Glomerular endothelial cell (primary cell): ENCODE results near the gene TEAD1. TPM values are rescaled to one million over a fixed set of nuclear protein-coding genes. Genes with fewer than 3 reads are reported as not detected.
A peak's percentile ranks its signal among the peaks of the same experiment; 100 is the strongest.

Source experiments
- DNase-seq: peaks from one replicate; pipeline ENCODE4 v3.0.0-alpha.2; 2011; ENCODE audit warnings: low read depth, low spot score; ENCODE audit errors: extremely low read depth
- total RNA-seq: library from RNA; depleted of rRNA; stranded (reverse); fragments of >200 nt; gene quantifications from 2 replicates; pipeline ENCODE4 v1.2.3, GENCODE V29; 2015

TEAD1 gene
- total RNA-seq, 1 donor from 2014 or later = 55.5 TPM

DNA sequence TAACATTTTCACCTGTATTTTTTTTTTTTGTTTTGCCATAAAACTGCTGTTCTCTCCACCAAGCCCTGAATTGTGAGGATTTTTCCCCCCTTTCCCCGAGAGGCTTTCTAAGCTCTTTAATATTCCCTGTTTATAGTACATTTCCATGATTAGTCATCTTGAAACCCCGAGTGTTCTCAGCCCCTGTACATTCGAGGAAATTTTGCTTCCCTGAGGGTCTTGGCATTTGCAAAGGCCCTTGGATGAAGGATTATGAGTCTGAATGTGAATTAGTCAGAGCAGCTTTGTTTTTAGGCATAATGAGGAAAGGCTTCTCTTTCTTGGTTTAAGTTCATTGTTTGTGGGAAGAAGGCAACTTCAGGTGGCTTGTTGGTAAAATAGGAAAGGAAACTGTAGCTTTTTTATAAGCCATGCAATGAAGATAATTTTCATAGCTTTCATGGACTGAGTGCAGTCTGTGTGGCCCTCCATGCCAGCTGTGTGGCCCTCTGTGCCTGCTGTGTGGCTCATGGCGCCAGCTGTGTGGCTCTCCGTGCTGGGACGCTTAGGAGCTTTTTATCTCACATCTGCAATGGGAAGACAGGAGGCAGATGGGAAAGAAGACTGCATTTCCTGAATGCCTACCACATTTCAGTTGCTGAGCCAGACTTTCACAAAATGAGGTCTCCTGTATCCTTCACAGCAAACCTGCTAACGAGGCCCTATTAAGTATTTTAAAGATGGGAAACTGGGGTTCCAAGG, 129.0 kb downstream of the TEAD1 start:
- peak; percentile 62 for DNase-seq

DNA sequence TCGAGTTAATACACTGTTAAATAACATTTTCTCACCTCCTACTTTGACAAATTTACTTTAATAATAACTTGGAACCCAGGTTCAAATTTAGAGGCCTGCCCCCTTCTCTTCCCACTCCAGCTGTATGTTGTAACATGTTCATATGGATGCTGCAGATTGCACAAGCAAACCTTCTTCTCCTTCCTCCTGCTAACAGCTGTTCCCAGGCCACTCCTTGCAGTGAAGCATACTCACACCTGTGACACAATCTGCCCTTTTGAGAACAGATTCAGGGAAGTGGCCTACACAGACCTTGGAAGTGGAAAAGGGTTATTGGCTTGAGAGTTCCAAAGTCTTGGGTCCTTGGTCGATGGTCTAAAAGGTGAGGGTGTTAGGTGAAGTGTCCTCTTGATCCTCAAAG, 131.9 kb downstream of the TEAD1 start:
- DNase-seq = no peak

DNA sequence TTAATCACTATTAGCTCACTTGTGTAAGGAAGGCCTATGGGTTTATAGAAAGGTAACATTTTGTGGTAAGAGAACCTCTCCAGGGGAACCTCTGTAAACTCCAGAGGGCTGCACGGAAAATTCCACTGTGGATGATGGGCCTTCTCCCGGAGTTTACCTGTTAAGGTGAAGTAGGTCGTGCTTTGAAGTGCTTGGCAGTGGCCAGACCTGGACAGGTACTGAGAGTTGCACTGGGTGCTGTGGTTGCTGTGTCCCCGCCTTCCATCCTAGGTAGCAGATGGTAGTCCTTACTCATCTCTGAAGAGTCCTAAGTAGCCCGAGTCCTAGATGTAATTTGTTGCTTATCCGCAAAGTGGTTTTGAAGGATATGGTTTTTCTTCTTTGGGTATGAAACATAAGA, 133.4 kb downstream of the TEAD1 start:
- DNase-seq = no peak

DNA sequence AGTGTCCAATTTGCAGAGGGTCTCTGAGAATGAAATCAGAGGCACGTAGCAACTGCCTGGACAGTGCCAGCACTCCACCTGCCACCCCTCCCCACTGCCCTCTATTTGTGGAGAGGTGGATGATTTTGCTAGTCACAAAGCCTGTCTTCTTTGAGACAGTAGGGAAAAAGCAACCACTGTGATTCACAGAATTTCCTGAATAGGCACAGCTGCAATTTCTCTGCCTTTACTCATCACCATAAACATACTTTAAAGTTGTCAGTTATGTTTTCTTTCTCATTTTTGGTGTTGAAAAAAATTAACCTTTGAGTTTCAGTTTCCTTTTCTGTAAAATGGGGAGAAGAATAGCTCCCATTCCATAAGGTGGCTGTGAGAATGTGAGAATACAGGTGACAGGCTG, 134.3 kb downstream of the TEAD1 start:
- no peak for DNase-seq

DNA sequence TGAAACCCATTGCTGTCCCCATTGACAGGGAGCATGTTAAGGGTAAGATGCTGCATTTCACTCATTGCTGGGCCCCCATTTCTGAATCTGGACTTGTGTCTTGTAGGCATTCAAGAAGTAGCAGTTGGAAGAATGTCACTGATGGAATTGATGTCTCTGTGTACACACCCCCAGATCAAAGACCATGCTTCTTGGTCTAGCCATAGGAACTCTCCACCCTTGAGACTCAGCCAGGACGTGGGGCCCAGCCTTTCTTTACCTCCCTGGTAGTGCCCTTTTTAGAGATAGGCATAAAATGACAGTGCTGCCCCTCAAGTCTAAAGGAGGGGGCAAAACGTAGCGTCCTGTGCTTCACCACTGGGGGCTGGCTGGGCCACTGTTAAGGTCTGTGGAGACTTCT, 135.1 kb downstream of the TEAD1 start:
- DNase-seq = no peak

DNA sequence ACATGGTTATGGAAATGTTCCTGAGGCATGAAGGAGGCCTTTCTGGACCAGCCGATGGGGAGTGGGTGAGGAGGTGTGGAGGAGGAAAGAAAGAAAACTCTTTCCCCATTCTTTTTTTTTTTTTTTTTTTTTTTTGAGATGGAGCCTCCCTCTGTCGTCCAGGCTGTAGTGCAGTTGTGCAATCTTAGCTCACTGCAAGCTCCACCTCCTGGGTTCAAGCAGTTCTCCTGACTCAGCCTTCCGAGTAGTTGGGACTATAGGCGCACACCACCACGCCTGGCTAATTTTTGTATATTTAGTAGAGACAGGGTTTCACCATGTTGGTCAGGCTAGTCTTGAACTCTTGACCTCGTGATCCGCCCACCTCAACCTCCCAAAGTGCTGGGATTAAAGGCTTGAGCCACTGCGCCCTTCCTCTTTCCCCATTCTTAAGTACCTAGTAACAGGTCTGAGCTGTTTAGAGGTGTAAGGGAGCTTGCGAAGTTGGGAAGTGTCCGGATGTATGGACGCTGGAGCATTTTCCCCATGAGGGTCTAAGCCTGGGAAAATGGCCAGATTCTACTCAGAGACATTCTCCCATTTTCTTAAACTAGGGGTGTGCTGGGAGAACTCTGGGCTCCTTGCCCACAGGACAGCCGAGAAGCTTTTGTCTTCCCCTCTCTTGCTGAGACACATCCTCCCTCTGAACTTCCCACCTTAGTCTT, 135.8 kb downstream of the TEAD1 start:
- no peak for DNase-seq

DNA sequence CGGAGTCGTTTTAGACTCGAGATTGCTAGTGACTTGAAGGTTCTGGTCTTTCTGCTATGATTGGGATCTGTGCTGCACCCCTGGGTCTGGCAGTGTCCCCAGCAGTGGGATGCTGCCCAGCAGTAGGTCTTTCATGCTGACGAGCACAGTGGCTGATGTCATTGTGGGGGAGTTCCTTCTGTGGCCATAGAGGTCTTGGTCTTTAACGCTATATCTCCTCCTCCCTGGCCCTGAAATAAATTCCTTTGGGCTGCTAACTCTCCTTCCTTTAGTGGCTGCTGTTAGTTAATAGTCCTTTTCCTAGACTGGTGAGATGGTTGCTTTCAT, 136.3 kb downstream of the TEAD1 start:
- DNase-seq = no peak

DNA sequence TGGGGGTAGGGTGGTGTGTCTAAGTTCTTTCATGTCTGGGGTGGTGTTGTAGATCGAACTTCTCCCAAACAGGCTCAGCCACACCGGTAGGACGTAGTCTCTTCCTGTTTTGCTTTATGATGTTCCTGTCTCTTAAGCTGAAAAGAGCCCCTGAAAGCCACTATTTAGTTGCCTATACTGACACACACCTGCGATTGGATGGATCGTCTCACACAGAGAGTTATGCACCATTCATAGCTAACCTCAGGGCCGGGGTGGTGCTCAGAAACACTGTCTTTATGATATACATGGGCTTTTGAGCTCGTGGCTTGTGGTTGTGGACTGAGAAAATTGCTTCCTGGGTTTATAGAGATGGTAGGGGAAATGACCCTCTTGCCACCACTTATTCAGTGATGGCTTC, 137.6 kb downstream of the TEAD1 start:
- no peak for DNase-seq

DNA sequence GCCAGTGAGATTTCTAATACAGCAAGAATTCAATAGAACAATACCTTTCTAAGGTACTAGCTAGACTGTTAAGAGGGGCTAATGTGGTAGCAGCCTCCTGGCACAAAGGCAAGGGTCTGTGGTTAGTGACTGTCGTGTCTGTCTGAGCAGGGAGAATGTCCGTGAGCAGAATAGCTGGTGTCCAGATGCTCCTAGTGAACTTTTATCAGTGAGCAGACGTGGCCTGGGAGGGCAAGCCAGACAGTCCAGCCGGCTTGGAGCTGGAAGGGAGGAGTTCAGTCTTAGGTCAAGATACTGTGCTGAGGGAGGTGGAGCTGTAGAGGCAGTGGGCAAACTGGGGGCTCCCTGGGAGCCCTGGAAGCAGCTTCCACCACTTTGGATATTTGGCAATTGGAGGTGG, 138.6 kb downstream of the TEAD1 start:
- no peak for DNase-seq

DNA sequence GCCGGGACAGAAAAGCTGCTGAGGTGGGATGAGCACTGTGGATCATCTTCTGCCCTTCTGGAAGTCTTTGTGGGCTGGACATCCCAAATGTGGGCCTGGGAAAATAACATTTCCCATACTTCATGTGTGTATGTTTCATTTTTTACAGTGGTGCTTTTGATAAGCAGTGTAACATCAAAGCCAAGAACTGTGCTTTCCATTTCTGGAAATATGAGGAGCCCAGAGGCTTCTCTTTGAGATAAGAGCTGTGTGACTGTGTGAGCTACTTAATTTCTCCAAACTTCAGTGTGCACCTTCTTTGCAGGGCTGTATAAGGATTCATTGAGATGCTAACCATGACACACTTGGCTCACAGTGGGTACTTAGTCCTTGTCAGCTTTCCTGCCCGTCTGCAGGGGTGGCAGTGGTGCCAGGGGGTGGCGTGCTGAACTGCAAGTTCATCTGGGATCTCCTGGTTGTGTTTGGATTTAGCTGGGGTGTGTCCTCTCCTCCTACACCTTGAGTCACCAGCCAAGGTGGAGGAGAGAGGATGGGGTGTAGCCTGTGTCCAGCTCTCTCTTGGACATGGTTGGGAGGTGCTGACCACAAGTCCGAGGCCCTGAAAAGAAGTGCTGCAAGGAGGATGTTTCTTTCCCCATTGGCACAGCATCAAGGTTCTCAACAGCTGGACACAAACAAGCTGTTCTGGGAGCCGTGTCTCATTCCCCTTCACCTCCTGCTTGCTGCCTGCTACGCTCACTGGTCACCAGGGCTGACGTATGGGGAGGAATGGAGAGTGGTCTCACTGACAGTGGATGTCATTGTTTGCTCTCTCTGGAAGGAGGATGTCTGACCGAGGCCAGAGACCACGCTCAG, 139.4 kb downstream of the TEAD1 start:
- DNase-seq = no peak

DNA sequence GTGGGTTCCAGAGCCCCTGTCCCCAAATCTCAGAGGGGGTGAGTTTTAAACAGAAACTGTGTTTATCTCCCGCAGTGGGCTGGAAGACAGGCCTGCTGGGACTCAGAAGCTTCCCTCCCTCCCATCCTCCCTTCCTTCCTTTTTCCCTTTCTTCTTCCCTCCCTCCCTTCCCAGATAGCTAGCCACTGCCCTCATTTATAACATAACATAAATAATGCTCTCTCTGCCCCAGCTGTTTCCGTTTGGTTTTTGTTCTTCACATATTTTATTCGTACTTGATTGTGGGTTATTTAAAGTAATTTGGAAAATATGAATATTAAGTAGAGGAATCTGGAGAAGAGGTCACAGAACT, 140.9 kb downstream of the TEAD1 start:
- no peak for DNase-seq

DNA sequence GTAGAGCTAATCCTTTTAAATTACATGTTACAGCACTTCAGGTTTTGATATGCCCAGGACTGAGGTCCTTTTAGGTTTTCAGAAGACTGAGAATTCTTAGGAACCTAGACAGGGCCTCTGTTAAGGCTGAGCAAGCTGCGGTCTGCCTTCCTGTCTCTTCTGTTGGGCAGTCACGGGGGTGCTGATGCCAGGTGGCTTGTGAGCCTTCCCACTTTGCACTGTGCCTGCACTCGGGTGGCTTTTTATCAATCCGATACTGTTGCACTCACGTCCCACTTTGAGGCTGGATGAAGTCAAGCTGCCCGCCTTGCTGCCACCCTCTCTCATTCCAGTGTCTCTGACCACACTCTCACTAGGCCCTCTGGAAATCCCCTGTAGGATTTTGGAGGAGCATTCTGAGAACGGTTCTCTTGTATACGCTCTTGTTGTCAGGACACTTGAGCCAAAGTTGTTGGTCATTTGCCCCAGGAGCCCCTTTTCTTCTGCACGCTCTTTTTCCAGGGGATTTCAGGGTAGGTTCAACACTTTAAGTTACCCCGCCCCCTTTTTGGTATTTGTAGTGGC, 141.8 kb downstream of the TEAD1 start:
- DNase-seq = no peak

DNA sequence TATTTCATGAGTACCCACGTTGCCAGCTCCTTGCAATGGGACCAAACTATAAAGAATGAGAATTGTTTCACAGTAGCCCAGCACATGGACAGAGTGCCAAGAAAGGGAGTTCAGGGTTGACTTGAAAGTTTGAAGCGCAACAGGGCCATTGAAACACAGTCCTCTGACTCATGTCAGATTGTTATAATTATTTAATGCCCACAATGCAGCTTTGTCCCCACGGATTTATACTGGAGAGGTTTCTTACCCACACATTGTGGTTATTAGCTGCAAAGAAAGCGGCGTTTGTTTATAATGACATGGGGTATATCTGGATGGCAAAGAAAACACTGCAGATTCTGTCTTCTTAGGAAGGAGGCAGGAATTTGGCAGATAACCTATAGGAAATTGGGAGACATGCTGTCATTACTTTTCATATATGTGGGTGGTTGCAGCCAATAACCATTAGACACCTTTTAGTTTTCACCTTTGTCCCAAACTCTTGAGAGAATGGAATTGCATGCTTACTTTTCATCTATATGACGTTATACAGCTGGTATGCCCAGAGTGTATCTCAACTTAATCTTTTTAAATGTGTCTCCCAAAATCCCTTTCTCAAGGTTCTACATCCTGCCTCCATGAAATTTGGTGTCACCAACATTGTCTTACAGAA, 143.6 kb downstream of the TEAD1 start:
- DNase-seq = no peak

DNA sequence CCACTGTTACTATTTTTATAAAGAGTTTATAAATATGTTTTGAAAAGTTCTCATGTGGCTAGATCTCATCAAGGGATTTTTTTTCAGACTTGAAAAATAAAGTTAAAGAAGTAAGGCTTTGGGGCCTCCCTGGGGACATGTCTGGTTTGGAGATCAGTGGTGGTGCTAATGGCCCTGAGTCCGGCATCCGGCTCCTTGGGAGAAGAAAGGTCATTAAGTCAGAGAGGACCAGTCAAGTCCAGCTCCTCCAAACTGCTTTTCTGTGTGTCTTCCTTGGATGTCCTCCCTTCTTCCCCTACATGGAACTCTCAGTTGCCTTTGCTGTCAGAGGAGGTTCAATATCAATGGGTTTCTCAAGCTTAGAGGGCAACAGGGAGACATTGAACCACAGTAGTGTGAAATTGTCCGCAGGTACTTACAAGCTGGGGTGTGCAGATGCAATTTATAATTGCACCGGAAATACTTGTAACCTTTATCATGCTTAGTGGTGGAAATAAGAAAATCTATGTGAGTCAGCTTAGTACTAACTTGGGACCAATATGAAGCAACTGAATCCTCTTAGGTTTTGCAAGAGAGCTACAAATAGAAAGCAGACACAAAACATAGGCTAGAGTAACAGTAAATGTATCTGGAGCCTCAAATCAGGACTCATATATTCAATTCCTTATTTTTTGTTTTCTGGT, 144.3 kb downstream of the TEAD1 start:
- DNase-seq = no peak

DNA sequence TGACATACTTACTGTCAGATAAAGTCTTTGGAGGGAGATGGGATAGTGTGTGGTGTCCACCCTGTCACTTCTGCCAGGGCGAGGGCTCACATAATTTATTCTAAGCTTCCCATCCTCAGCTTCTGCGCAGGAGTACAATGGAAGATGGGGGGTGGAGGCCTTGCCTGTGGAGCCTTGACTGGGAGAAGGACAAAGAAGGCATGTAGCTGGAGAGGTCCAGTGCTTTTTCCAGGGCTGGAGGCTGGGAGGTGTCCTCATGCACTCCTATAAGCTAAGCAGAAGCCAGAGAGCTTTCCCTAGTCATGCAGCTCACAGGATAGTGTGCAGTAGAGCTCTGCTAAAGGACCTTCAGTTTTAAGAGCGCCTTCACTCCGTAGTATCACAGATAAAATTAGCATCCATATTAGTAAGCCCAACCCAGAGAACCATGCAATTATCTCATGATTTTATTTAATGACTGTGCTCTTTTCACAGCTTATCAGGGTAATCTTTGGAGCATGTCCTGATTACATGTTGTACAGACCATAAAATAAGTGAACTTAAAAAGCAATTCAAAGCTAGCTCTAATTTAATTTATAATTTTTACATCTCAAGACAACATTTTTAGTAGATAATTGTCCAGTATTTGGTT, 148.3 kb downstream of the TEAD1 start:
- no peak for DNase-seq

DNA sequence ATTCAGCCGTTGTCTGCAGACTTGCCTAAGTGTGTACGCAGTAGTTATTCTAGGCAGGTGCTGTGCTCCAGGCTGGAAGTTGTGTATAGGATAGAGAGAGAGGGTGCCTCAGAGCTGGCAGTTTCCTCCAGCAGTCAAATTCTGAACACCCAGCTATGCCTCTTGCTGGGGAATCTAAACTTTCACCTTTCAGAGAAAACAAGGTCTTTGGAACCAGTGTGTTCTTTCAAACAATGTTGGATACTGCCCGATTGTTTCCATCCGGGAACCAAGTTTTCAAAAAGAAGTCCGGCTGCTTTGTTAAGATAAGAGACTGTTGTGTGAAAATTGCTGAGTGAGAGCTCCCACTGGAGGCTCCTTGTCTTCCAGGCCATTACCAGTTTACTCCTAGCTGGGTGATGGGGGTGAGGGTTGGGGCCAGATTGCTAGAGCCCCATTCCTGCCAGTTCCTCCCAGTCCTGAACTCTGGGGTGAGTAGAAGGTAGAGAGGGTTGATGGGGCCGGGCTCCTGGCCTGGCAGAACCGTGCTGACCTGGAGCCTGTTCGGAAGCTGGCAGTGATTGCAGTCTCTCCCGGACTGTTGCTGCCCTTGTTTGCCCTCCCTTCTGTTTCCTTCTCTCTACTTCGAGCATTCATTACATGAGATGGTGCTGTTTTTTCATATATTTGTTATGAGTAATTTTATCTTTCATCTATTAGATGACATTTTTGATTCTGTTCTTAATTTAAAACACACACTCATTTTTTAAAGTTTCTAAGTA, 150.2 kb downstream of the TEAD1 start:
- DNase-seq = no peak

DNA sequence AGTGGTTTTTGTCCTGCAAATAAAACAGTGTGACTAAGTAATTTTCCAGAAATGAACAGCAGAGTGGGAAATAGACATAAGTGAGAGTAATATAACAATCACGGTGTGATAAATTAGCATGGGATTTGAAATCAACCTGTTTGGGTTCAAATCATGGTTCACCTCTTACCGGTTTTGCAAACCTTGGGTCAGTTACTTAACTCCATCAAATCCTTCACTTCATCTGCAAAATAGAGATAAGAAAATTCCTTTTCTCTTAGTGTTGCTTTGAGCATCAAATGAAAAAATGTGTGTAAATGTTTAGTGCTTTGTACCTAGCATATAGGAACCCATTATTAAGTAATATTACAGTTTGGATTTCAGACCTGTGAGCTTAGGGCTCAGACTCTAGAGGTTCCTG, 152.2 kb downstream of the TEAD1 start:
- DNase-seq = no peak

DNA sequence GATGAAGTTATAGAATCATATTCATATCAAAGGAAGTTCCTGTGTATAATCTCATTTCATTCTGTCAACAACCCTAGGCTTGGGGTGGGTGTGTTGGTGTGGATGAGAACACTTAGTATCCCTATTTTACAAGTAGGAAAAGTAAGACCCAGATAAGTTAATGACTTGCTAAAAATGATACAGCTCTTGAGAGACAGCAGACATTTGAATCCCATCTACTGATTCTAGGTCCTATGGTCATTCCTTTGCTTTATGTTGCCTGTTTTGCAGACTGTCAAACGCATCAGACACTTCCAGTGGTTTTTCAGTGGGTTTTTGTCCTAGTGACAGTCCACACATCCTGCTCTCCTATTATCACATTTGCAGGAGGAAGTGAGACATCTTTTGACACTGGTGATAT, 153.1 kb downstream of the TEAD1 start:
- no peak for DNase-seq
